DND-41 (cell line): Measurements from ENCODE around the gene PAN3.

Source experiments
- ATAC-seq: fragments of 200-7000 bp; cut with Tn5 transposase; 3 replicates; pipeline ENCODE4 v1.9.1; 2021; ENCODE audit warnings: low read depth; ENCODE audit not compliant: insufficient read depth
- DNase-seq: peaks from one replicate; pipeline ENCODE4 v3.0.0-alpha.2; 2020
- H2AFZ ChIP-seq: 2 replicates; pipeline ENCODE4 v1.6.0; 2012; ENCODE audit warnings: low read depth, low read length
- H3K27ac ChIP-seq: 2 replicates; pipeline ENCODE4 v1.5.1; 2012; ENCODE audit warnings: low read length, inconsistent platforms
- H3K27me3 ChIP-seq: fragments of 200-600 bp; sonication (generic); 2 replicates; pipeline ENCODE4 v1.6.0; 2012; ENCODE audit warnings: low read length, mild to moderate bottlenecking, inconsistent platforms; ENCODE audit not compliant: insufficient read depth, poor library complexity
- H3K36me3 ChIP-seq: 2 replicates; pipeline ENCODE4 v1.5.1; 2012; ENCODE audit warnings: low read length, inconsistent platforms; ENCODE audit not compliant: insufficient read depth
- H3K4me1 ChIP-seq: 2 replicates; pipeline ENCODE4 v1.5.1; 2012; ENCODE audit warnings: mild to moderate bottlenecking, low read length; ENCODE audit not compliant: insufficient read depth
- H3K4me2 ChIP-seq: 2 replicates; pipeline ENCODE4 v1.6.0; 2012; ENCODE audit warnings: mild to moderate bottlenecking, moderate library complexity, low read length, inconsistent platforms; ENCODE audit not compliant: insufficient read depth
- H3K4me3 ChIP-seq, 2 experiments: fragments of 200-600 bp in 1 of 2; shearing (Covaris generic) in 1 of 2; 2 replicates each; pipeline ENCODE4 v1.5.1; 2012 to 2016; ENCODE audit warnings: inconsistent platforms in 2 of 2, low read length in 2 of 2, mild to moderate bottlenecking in 2 of 2, low read depth in 1 of 2, moderate library complexity in 1 of 2
- H3K79me2 ChIP-seq: 2 replicates; pipeline ENCODE4 v1.6.0; 2012; ENCODE audit warnings: low read length, inconsistent platforms; ENCODE audit not compliant: insufficient read depth
- H3K9ac ChIP-seq: 2 replicates; pipeline ENCODE4 v1.6.0; 2012; ENCODE audit warnings: low read depth, mild to moderate bottlenecking, inconsistent platforms, low read length, moderate library complexity
- H3K9me3 ChIP-seq: 2 replicates; pipeline ENCODE4 v1.5.1; 2012; ENCODE audit warnings: low read length, moderate library complexity, mild to moderate bottlenecking, inconsistent platforms; ENCODE audit not compliant: insufficient read depth, severe bottlenecking
- H4K20me1 ChIP-seq: 2 replicates; pipeline ENCODE4 v1.6.0; 2012; ENCODE audit warnings: low read length; ENCODE audit not compliant: insufficient read depth
- EZH2 ChIP-seq: IDR thresholded peaks from 3 replicates; pipeline ENCODE4 v1.6.1; 2012; ENCODE audit warnings: borderline replicate concordance, low read depth, mild to moderate bottlenecking, moderate library complexity, low read length, inconsistent platforms; ENCODE audit not compliant: severe bottlenecking
- TF ChIP-seq, protein P1 (sequence below): IDR thresholded peaks from 2 replicates; pipeline ENCODE4 v1.5.1; 2012; ENCODE audit warnings: borderline replicate concordance, low read length, moderate library complexity, mild to moderate bottlenecking; ENCODE audit not compliant: poor library complexity, severe bottlenecking; ENCODE audit errors: extremely low read depth

The PAN3 gene

DNA sequence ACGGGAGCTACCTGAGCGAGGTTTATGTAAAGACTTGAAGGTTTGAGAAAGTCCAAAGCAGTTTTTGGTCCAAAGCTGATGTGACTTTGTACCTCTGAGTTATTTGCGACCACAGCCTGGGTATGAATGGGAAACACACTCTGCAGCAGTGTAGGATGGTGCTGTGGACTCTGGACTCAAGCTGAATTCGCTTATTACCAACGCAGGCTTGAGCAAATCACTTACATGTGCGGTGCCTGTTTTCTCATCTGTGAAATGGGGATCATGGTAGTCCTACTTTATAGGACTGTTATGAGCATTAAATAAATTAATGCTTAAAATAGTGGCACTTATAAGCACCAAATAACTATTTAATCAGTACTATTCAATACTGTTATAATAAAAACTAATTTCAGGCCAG is 176.5 kb downstream of the PAN3 start:
- TF ChIP-seq, protein P1, sequence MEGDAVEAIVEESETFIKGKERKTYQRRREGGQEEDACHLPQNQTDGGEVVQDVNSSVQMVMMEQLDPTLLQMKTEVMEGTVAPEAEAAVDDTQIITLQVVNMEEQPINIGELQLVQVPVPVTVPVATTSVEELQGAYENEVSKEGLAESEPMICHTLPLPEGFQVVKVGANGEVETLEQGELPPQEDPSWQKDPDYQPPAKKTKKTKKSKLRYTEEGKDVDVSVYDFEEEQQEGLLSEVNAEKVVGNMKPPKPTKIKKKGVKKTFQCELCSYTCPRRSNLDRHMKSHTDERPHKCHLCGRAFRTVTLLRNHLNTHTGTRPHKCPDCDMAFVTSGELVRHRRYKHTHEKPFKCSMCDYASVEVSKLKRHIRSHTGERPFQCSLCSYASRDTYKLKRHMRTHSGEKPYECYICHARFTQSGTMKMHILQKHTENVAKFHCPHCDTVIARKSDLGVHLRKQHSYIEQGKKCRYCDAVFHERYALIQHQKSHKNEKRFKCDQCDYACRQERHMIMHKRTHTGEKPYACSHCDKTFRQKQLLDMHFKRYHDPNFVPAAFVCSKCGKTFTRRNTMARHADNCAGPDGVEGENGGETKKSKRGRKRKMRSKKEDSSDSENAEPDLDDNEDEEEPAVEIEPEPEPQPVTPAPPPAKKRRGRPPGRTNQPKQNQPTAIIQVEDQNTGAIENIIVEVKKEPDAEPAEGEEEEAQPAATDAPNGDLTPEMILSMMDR, result no peak
- no peak for TF ChIP-seq EZH2
- no peak for ATAC-seq
- Histone ChIP-seq H3K79me2 (no peaks in the 10 kb centered on the region), H2AFZ (no peak overlapping the region), H4K20me1 (no peaks in the 10 kb centered on the region), H3K4me1 (no peaks in the 10 kb centered on the region), H3K27ac (no peak overlapping the region), H3K36me3 (no peaks in the 10 kb centered on the region), H3K27me3 (no peaks in the 10 kb centered on the region), H3K9ac (no peak overlapping the region), H3K9me3 (no peaks in the 10 kb centered on the region), H3K4me3 (no peak overlapping the region), H3K4me2 (no peak overlapping the region)
- no peak for DNase-seq

DNA sequence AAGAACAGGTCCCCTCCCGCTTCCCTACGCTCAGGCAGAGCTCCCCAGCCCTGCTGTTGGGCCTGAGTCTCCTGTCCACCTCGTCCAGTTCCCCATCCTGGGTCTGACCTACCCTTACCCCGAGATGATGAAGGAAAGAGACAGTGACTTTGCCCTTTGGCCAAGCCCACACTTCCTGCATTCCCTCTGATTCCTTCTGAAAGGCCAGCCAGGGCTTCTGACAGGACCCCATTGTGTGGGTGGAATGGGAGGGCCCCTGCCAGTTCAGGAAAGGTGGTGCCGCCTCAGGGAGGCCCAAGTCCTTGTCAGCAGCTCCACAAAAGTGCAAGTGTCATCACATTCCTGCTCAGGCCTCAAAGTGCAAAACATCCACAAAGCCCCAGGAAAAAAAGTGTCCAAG is 177.8 kb downstream of the PAN3 start:
- Histone ChIP-seq H3K4me1 (no peaks in the 10 kb centered on the region), H3K4me2 (no peak overlapping the region), H3K36me3 (no peaks in the 10 kb centered on the region), H3K79me2 (no peaks in the 10 kb centered on the region), H2AFZ (no peak overlapping the region), H3K9ac (no peak overlapping the region), H3K27me3 (no peaks in the 10 kb centered on the region), H4K20me1 (no peaks in the 10 kb centered on the region), H3K27ac (no peak overlapping the region), H3K9me3 (no peaks in the 10 kb centered on the region), H3K4me3 (no peak overlapping the region)
- no peak for TF ChIP-seq EZH2
- TF ChIP-seq, protein P1, result no peak
- ATAC-seq (no peak), DNase-seq (no peak)

DNA sequence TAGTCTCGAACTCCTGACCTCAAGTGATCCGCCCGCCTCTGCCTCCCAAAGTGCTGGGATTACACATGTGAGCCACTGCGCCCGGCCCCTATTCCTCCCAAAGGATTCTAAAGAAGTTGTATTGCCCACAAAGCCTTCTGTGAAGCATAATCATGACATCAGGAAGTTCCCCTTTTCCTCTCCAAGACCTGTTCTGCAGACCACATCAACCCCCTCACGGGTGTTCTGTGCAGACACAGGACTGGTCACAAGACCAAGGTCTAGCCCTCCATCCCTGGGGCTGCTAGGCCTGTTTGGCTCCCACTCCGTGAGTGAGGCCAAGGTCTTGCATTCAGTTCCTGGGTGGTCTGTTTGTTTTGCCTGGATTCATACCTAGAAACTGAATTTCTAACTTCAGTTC is 178.5 kb downstream of the PAN3 start:
- ATAC-seq, result no peak
- no peak for TF ChIP-seq EZH2
- TF ChIP-seq, protein P1, result no peak
- no peaks in the 10 kb centered on the region for H3K79me2 ChIP-seq
- H3K27ac ChIP-seq, result no peak overlapping the region; the same call in 1 of the 2 replicates
- no peak overlapping the region for H3K4me3 ChIP-seq
- H3K4me1 ChIP-seq, result no peaks in the 10 kb centered on the region
- DNase-seq, result no peak
- no peak overlapping the region for H3K4me2 ChIP-seq
- no peaks in the 10 kb centered on the region for H3K36me3 ChIP-seq
- no peaks in the 10 kb centered on the region for H4K20me1 ChIP-seq
- no peak overlapping the region for H3K9ac ChIP-seq
- H2AFZ ChIP-seq, result no peak overlapping the region
- no peaks in the 10 kb centered on the region for H3K9me3 ChIP-seq
- no peaks in the 10 kb centered on the region for H3K27me3 ChIP-seq

DNA sequence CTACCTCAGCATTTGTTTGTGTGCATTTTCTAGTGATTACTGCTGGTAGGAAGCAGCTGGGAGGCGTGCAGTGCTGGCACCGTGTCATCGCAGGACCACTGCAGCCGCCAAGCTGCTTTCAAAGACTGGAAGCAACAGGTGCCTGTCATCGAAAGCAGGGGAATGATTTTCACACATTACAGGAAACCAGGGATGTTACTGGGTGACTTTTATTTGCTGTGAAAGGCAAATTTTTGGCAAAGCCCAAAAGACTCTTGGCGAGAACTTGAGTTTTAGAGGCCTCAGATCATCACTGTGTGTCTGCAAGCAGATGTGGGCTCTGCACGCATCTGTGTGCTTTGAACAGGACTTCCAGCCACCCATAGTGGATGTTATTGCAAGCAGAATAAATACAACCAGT is 180.2 kb downstream of the PAN3 start:
- Histone ChIP-seq H3K27ac (no peak overlapping the region), H3K4me3 (no peak overlapping the region), H4K20me1 (no peaks in the 10 kb centered on the region), H3K27me3 (no peaks in the 10 kb centered on the region), H3K79me2 (no peaks in the 10 kb centered on the region), H2AFZ (no peak overlapping the region), H3K9ac (no peak overlapping the region), H3K9me3 (no peaks in the 10 kb centered on the region), H3K4me1 (no peaks in the 10 kb centered on the region), H3K4me2 (no peak overlapping the region), H3K36me3 (no peaks in the 10 kb centered on the region)
- peak; percentile 50; the same call in 2 of the 3 replicates for ATAC-seq
- DNase-seq, result no peak
- TF ChIP-seq, protein P1, result no peak
- TF ChIP-seq EZH2, result no peak
